Measurements from ENCODE around the gene CGNL1. TPM values are rescaled to one million over a fixed set of nuclear protein-coding genes. Genes with fewer than 3 reads are reported as not detected.

The CGNL1 gene
- total RNA-seq, 1 experiment from 2014 or later: 34.6 TPM

GRCh38 chr15:57343498-57343897 is 32.8 kb upstream of the CGNL1 start:
- Histone ChIP-seq H3K27ac (ENCODE audit: insufficient read length, low read depth, low read length) (no peak overlapping the region), H3K14ac (ENCODE audit: insufficient read depth, low read length) (peak overlapping the region; percentile 34; the same call in 1 of the 2 replicates), H3K27me3 (ENCODE audit: insufficient read depth, low read length) (no peaks in the 10 kb centered on the region), H3K23me2 (ENCODE audit: insufficient read length, low read depth, low read length, poor library complexity, severe bottlenecking) (no peaks in the 10 kb centered on the region), H3K79me2 (ENCODE audit: insufficient read depth, low read length) (no peaks in the 10 kb centered on the region), H2BK12ac (ENCODE audit: insufficient read length, low read depth, low read length) (no peak overlapping the region), H3K9me3 (ENCODE audit: control insufficient read depth, low read depth, low read length) (no peaks in the 10 kb centered on the region), H3K9ac (ENCODE audit: extremely low read depth, insufficient read length, low read length) (no peak overlapping the region), H3K4me2 (ENCODE audit: insufficient read depth, insufficient read length, low read length) (no peak overlapping the region), H4K8ac (replicated peaks; ENCODE audit: insufficient read length, low read depth, low read length) (no peak overlapping the region), H3K18ac (ENCODE audit: insufficient read length, low read depth, low read length) (no peak overlapping the region), H4K91ac (ENCODE audit: insufficient read length, low read depth, low read length) (no peak overlapping the region), H2BK15ac (ENCODE audit: low read depth, low read length) (no peak overlapping the region), H4K20me1 (ENCODE audit: control insufficient read depth, insufficient read depth, insufficient read length) (no peaks in the 10 kb centered on the region), H3K56ac (ENCODE audit: insufficient read length, low read depth, low read length) (no peak overlapping the region), H2BK5ac (ENCODE audit: insufficient read length, low read length) (no peak overlapping the region), H2BK120ac (ENCODE audit: low read depth, low read length, poor library complexity, severe bottlenecking) (no peak overlapping the region), H4K5ac (ENCODE audit: insufficient read length, low read depth, low read length) (no peak overlapping the region), H2AK5ac (ENCODE audit: insufficient read length, low read length) (no peak overlapping the region), H3K4me1 (ENCODE audit: insufficient read depth, low read length) (no peaks in the 10 kb centered on the region), H3T11ph (ENCODE audit: low read length) (no peak overlapping the region), H3K23ac (ENCODE audit: insufficient read length, low read depth, low read length) (no peak overlapping the region), H2BK20ac (ENCODE audit: low read depth, low read length, poor library complexity, severe bottlenecking) (no peak overlapping the region), H3K79me1 (ENCODE audit: insufficient read depth, low read depth, low read length, poor library complexity, severe bottlenecking) (no peaks in the 10 kb centered on the region), H2AFZ (ENCODE audit: low read length) (no peak overlapping the region), H3K4ac (ENCODE audit: low read depth, low read length) (no peak overlapping the region)
- no CpG with 5 or more reads among the region's 6 CpGs for WGBS (ENCODE audit: extremely low coverage, insufficient read length, low lambda C conversion rate)
- H3K4me1 Mint-ChIP-seq: peaks cover 22 to 28% of the 10 kb centered on the region in 2 experiments
- peak overlapping the region in 2 of 3 experiments; percentile 53 to 69; a peak in 1 of 7 replicates for H3K27ac Mint-ChIP-seq
- H3K4me3 Mint-ChIP-seq: no peak overlapping the region
- peaks cover 0 to 10% (median 7%) of the 10 kb centered on the region in 3 experiments; a peak in 5 of 7 replicates for H3K36me3 Mint-ChIP-seq (ENCODE audit: insufficient read depth in 1 of 3, low read depth in 3 of 3)
- no peak for TF ChIP-seq CTCF (conservative IDR thresholded peaks at IDR 0.05)
- H3K9me3 Mint-ChIP-seq: peaks cover 5 to 8% of the 10 kb centered on the region in 2 experiments; a peak in 4 of 5 replicates
- no peaks in the 10 kb centered on the region for H3K27me3 Mint-ChIP-seq (ENCODE audit: low read depth)
- DNase-seq: no peak
